SK-N-MC (cell line): ENCODE measurements around the gene KCNN3.

Experiments
- EZH2 ChIP-seq: fragments of 200-600 bp; sonication (generic); IDR thresholded peaks from one replicate; pipeline ENCODE4 v1.6.1; 2017; ENCODE audit warnings: antibody characterized with exemption
- POLR2AphosphoS5 ChIP-seq: IDR thresholded peaks from 2 replicates; pipeline ENCODE4 v1.6.1; 2012; ENCODE audit warnings: mild to moderate bottlenecking, low read depth, low read length, borderline replicate concordance

GRCh38 chr1:154845174-154845573 lies 24.9 kb downstream of the KCNN3 start:
- no peak for TF ChIP-seq POLR2AphosphoS5
- no peak for TF ChIP-seq EZH2
